GM21717 (cell line): ENCODE results near the gene TMEFF2.
"Not testable (repeated sequence)": the region's sequence is repeated elsewhere in the genome, so short reads cannot be mapped to it uniquely, and the experiment has no call there.

ENCODE experiments used
- ATAC-seq: cut with Tn5 transposase; IDR thresholded peaks from one replicate; pipeline ENCODE4 v1.9.1; 2021; ENCODE audit warnings: mild to moderate bottlenecking, moderate library complexity; ENCODE audit not compliant: unreplicated experiment

Gene TMEFF2

DNA sequence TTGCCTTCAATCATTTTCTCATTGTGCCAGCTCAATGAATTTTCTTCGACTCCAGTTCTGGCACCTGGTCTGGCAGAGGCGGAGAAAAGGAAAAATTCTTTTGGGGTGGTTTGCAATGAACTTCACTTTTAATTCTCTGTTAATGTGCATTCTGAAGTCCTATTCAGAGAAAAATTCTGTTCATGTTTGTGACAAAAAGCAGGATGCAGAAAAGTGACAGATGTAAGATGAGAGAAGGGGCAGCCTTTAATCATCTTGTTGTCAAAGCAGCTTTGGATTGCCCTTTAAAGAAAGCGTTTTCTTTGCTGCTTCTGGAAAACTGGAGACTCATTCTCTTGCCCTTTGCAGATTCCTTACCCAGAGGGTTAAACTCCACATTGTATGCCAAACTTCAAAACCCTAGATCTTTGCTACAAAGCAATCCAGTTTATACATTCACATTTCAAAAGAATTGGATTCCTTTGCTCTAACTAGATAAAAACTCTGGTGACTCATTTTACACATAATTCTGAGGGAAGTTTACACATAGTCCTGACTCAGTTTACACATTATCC lies 253.3 kb downstream of the TMEFF2 start:
- no peak for ATAC-seq

DNA sequence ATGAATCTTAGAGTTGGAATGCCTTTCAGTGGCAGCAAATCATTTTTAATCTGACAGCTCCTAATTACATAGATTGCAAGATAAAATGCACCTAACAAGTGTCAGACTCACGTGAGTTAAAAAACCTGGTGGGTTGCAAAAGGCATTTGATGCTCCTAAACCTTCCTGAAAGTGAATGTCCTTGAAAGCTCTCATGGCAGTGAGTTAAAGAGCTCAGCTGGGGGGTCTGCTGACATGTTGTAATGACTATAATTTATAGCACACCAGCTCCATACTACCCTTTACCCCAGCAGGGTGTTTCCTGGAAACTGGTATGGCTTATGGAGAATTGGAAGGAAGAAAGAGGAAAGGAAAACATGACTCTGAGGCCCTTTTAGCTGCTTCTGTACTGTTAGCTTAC lies 256.0 kb downstream of the TMEFF2 start:
- no peak for ATAC-seq

DNA sequence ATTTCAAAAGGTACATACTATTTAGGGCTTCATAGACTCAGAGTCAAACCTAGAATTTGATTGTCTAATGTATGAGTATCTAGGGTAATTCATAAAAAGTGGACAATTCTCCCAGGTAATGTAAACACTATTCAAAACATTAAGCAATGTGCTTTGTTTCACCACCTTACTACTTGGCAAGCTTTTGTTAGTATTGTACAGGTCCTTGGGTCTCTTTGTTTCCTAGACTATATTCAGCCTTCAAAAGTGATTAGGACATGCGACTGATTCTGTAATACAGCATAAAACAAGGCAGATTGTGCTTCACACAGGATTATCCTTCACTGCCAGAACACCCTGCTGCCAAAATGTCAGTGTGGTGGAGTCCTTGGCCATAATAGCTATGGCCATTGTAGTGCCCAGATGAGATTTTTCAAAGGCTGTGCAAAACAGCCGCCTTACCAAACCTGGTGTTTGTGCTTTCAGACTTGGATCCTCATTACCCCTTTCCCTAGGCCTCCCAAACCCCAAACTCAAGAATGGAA lies 257.8 kb downstream of the TMEFF2 start:
- no peak for ATAC-seq

DNA sequence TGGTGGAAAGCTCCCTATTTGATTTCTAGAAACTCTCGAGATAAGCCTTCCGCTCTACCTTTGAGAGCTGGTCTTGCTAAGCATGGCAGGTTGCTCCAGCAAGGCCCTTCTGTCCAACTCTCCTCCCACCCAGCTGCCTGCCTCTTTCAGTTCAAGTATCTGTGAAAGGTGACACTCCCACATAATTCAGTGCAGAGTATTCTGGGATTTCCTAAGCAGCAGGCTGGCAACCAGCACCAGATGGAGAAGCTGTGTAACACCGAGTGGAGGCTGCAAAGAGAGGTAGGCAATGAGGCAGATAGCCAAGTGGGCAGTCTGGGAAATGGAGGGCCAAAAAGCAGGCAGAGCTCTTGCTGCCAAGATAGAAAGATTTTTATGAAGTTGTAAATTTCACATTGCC lies 259.5 kb downstream of the TMEFF2 start:
- peak; percentile 33 for ATAC-seq

DNA sequence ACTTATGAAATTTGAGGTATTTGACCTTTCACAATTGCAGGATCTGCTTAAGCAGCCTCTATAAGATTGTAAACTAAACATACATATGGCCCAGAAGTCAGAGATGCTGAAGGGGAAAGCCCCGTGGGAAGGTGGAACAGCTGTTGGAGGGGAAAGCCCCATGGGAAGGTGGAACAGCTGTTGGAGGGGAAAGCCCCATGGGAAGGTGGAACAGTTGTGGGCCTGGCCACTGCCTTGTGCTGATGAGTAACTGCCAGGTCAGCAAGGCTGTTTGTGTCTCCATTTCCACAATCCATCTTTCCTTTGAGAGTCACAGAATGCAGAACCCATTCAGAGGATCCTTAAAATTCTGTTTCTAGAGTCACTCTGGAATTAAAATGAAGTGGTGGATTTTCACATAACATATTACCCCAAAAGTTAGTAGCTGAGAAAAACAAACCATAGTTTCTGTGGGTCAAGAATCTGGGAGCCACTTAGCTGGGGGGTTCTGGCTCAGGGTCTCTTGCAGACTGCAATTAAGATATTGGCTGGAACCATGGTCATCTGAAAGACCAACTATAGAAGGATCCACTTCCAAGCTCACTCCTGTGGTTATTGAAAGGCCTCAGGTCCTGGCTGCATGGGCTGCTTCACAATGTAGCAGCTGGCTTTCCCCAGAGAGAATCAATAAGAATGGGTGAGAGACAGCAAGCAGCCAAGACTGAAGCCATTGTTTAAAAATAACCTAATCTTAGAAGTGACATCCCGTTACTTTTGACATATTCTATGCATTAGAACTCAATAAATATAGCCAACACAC lies 261.2 kb downstream of the TMEFF2 start:
- ATAC-seq: peak; percentile 90

DNA sequence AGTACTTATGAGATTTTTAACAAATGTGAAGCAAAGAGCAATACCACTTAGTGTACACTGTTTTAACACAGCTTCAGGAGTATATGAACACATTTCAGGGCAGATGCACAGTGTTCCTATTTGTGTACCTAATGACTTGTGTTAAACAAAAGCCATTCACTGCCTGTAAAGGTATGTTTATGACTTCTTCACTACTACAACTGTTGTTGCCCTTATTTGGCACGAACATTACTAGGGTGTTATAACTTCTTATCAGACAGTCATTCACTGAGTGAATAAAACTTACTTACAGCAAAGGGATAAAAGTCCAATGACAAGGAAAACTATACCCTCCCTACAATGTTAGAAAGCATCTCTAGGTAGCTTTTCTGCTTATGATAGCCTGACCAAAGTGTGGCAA lies 262.4 kb downstream of the TMEFF2 start:
- ATAC-seq: no peak

DNA sequence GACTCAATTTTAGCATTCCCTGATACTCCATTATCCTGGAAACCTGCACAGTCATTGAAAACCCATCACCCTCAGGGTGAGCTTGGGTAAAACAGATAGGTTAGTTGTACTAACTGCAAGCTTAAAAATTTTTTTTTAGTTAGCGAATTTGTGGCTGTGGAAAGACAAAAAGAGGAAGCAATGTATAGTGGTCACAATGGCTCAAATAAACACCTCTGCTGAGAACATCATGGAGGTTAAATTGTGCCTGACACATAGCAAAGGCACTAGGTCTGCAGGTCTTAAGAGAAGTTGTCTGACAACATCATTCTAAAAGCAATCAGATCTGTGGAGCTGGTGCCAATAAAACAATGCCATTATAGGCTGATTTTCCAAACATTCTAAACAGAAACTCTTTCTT lies 263.4 kb downstream of the TMEFF2 start:
- no peak for ATAC-seq

DNA sequence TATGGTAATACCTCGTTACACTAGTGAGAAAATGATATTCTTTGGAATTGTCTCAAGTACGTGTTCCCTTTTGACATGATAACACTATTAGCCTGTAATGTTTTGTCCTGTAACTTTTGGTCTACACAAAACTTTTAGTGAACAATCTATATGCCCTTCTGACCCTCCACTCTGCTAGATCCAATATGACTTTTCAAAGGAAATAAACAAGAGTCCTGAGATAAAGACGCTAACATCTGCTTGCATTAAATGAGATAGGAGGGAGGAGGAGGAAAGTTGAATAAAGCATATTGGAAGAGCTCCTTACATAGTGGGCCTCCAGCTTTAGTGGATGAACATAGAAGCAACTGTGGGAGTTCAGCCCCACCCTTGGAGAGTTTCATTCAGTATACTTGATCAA lies 264.5 kb downstream of the TMEFF2 start:
- no peak for ATAC-seq

DNA sequence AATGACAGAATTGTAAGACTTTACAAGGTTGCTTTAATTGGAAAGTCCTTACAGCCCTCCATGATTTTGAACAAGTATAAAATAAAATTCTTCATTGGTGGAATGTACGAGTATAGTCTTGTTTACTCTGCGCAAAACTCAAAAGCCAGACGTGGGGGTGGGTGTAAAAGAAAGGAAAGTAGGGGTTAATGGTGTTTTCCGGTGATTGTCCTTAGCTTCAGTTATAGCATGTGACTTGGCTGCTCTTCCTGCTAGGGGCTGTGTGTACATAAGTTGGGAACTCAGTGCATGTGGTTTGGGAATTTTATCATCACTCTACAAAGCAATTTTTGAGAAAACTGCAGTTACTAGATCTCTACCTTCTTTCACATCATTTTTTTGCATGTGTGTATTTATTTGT lies 265.4 kb downstream of the TMEFF2 start:
- no peak for ATAC-seq

DNA sequence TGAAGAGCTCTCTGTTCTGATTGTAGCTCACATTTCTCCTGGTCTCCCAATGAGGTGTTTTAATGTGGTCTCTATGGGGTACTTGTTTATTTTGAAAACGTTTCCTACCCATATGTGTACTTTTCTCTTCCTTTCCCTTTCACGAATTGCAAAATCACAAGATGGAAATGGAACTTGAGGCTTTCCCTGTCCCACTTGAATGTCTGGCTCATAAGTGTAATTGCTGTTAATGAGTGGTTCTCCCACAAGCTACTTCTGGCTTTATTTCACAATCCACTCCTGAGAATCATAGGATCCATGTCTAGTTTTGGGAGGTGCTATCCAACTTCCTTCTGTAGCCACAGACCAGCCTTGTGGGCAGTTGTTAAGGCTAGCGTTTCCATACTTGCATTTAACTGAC lies 266.7 kb downstream of the TMEFF2 start:
- ATAC-seq: no peak

DNA sequence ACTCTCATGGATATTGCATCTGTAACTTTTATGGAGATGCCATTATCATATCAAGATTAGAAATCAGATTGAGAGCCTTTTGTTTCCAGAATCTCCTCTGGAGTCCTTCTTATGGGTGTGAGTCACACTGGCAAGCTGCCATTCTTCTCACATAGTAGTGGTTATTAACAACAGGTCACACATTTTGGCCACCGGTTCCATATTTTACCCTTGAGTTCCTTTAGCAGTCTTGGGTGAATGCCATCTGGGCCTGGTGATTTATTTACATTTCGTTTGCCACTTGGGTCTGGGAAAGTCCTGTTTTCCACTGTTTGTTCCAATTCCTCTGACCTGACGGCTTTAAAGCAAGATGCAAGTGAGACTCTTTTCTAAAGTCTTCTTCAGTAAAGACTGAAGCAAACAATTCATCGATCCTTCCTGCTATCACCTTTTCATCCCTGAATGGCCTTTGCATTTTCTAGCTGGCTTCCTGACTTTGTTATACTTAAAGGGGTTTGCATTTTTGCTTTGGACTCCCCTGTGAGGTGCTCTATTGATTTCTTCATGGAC lies 267.3 kb downstream of the TMEFF2 start:
- no peak for ATAC-seq

DNA sequence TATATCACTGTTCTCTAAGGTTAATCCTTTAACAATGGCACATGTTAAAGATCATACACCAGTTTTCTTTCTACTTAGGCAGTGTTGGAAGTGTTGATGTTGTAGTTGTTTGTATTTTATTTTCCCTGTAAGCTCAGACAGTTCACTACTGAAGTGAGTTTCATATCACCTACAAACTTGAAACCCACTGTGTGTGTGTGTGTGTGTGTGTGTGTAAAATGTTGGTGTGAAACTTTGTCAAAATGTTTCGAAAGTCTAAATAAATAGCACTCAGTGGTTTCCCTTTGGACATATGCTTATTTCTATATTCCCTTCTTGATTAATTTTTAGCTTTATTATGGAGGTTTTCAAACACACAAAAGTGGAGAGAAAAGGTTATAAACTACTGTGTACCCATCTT lies 268.1 kb downstream of the TMEFF2 start:
- no peak for ATAC-seq

DNA sequence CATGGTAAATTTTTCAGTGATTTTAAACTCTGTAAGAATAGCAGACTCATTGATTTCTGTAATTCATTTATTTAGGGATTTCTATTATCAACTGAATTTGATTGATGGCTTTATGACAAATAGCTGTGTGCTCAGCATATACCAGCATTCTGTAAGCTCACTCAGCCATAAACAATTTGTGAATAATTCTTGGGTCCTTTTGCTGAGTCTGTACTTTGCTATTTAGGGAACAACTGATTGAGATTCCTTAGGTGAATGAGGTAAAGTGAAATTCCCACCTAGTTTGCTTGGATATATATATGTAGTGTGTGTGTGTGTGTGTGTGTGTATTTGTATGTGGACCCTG lies 271.1 kb downstream of the TMEFF2 start:
- no peak for ATAC-seq

DNA sequence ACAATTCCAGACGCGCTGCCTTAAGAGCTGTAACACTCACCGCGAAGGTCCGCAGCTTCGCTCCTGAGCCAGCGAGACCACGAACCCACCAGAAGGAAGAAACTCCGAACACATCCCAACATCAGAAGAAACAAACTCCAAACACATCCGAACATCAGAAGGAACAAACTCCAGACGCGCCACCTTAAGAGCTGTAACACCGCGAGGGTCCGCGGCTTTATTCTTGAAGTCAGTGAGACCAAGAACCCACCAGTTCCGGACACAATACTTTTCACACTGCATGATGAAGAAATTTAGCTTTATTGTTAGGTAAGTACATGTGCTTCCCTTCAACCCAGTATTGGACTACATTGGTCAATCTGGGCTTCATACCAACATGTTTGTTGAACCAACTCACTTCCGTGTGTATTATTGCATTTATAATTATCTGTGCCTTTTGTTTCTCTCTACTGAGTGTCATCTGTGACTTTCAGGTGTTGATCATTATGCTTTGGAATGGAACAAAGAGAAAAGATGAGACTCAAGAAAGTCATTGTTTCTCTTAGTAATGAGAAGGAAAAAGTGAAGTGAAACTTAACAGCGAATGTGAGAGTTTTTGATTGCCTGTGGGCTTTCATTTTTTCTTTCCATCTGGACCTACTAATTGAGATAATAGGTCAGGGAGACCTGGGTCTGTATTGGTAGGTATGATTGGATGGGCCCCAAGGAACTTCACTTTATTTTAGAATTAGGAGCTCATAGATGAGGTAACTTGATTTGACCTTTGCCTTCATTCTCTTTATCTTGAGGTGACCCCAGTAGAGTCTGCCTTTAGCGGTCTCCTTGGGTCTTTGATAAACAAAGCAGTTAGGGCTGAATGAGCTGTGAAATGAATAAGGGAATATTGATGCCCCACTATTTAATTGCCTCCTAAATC lies 271.7 kb downstream of the TMEFF2 start:
- ATAC-seq: peak; percentile 97

DNA sequence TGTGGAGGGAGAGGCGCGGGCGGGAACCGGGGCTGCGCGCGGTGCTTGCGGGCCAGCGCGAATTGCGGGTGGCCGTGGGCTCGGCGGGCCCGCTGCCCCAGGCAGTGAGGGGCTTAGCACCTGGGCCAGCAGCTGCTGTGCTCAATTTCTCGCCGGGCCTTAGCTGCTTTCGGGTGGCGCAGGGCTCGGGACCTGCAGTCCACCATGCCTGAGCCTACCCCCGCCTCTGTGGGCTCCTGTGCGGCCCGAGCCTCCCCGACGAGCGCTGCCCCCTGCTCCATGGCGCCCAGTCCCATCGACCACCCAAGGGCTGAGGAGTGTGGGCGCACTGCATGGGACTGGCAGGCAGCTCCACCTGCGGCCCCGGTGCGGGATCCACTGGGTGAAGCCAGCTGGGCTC lies 273.1 kb downstream of the TMEFF2 start:
- not testable (repeated sequence) for ATAC-seq

DNA sequence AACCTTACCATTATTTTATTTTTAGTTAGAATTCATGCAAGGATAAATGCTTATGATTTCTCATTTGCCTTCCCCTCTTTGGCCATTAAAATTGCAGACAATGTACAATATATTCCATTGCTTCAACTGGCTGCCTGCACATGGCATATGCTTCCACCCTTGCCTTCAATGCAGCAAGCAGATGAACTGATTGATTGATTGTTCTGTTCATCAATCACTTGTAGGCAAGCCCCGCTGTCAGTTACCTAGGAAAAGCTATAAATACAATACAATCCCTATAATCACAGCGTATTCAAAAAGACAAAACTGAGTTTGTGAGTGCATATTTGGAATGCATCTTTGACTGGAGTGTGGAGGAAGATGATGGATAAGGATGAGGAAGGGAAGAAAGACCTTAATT lies 274.2 kb downstream of the TMEFF2 start:
- ATAC-seq: no peak

DNA sequence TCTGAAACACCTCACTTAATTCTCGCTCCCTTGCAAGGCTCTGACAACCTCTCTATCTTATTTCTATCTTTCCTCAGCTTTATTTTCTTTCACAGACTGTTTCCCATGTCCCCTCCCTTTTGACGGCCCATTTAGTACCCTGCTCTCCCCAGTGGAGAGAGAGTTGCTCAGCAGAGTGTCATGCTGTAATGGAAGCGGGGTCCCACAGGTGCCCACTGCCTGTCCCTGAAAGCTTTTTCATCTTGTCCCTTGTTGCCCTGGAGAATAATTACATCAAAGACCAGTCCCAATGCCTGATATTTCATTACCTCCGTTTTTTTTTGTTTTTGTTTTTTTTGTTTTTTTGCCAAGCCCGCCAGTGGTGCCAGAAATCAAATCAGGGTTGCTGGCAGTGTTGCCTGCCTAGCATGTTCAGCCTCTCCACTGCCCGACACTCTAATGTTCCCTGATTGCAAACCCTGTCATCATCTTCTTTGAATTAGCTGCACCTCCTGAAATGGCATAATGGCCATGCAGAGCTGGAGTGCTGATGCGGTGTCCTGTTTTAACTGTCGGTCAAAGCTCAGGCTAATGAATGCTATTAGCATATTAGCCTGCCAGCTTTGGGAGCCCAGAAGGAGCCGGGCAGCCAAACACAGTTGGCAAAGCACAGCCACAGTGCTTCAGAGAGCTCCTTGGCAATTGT lies 276.6 kb downstream of the TMEFF2 start:
- ATAC-seq: no peak

DNA sequence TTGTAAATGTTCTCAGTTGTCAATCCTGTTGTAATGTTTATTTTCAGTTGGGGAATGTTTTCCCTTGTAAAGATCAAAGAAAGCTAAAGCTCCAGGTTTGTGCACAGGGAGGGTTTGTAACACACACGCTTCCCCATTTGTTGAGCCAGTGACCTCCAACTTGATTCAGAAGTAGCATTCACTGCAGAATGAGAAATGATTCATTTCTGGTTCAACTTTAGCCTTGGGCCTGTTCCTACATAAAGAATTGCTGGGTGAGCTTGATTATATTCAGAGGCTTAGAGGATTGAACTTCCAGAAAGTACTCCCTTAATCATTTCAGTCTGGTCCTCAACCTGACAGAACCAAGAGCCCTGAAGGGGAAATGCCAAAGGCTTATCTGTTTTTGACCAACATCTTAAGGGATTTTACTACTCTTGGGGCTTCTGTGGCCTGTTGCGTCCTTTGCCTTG lies 277.3 kb downstream of the TMEFF2 start:
- no peak for ATAC-seq

DNA sequence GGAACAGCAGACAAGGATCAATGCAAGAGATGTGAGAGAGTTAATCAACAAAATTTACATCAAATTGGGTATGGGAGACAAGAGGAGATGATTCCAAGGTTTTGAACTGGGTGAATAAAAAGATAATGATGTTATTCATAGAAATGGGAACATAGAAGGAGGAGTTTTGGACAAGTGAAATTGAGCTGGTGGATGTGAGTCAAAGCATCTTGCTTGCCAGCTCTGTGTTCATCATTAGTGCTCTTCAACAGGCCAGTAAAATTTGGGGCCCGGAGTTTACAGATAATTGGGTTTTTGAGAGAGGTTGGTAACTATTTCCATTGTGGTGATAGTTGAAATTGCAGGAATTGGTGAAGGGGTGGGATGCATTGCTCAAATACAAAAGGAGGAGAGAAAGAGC lies 277.9 kb downstream of the TMEFF2 start:
- no peak for ATAC-seq

DNA sequence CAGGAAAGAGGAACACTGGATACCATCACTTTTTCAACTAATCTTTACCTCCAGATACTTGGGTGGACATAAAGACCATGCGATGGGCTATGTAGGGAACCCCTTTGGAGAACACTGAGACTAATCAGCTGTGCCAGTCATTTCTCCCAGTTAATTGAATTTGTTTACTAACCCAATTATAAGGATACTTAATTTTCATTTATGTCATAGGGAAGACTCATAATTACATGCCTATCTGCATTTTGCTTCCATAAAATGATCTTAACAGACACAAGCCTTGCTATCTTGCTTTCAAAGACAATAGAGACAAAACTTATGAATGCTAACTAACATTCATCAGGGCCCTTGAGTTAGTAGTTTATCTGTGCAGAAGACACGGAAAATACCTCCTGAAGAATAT lies 279.0 kb downstream of the TMEFF2 start:
- ATAC-seq: no peak

DNA sequence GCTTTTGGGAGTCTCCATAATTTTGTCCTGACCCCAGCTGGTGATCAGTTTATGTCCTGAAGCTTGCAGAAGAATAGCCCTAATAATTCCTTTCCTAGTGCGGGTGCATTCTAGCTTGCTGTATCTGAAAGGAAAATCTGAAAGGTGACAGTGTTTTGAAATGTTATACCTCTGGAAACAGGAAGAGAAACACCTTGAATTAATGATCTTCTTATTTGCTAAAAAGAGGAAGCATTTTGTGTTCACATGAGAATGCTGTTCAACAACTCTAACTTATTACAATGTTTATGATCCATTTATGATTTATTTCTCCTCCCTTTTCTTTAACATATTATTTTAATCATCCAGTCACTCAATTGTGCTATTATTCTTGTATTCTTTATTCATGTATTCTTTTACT lies 280.9 kb downstream of the TMEFF2 start:
- no peak for ATAC-seq
